IMR-90 (cell line): ENCODE results near the gene GON7. TPM values are rescaled to one million over a fixed set of nuclear protein-coding genes. Genes with fewer than 3 reads are reported as not detected.

Source experiments
- ATAC-seq: fragments of 200-7000 bp; cut with Tn5 transposase; 2 replicates; pipeline ENCODE4 v1.9.1; 2020; ENCODE audit warnings: low read depth, mild to moderate bottlenecking, moderate library complexity
- BruUV-seq: library from RNA; stranded (reverse); fragments of 400-500 nt; replicated peaks from 2 replicates; lab custom pipeline; 2021; lab: Mats Ljungman, UMichigan
- CTCF ChIA-PET: fragments of 300-600 bp; formaldehyde crosslinking; extraction: SDS; loops from one replicate; lab custom pipeline; 2021; ENCODE audit warnings: antibody characterized with exemption; lab: Yijun Ruan, JAX
- POLR2A ChIA-PET: fragments of 300-600 bp; sonication (Branson Sonifier 250); formaldehyde crosslinking; loops from one replicate; lab custom pipeline; 2022; ENCODE audit warnings: antibody characterized with exemption; ENCODE audit not compliant: unreplicated experiment; lab: Charles Lee
- DNase-seq: peaks from one replicate; pipeline ENCODE4 v3.0.0; 2013
- H2AFZ ChIP-seq: replicated peaks from 2 replicates; pipeline ENCODE3; 2013; ENCODE audit warnings: low read length, mild to moderate bottlenecking; ENCODE audit not compliant: poor library complexity
- H2AK5ac ChIP-seq: 2 replicates; pipeline ENCODE4 v1.6.1; 2013; ENCODE audit warnings: low read depth, low read length, inconsistent platforms
- H2AK9ac ChIP-seq: replicated peaks from 2 replicates; pipeline ENCODE3; 2013; ENCODE audit warnings: mild to moderate bottlenecking, low read depth, low read length, moderate library complexity; ENCODE audit not compliant: poor library complexity
- H2BK120ac ChIP-seq: 2 replicates; pipeline ENCODE4 v1.6.1; 2013; ENCODE audit warnings: low read depth, low read length, inconsistent platforms
- H2BK15ac ChIP-seq: 3 replicates; pipeline ENCODE4 v1.6.1; 2013; ENCODE audit warnings: low read depth, low read length, inconsistent platforms
- H2BK20ac ChIP-seq: 2 replicates; pipeline ENCODE4 v1.6.1; 2013; ENCODE audit warnings: low read depth, mild to moderate bottlenecking, inconsistent platforms, low read length, moderate library complexity
- H2BK5ac ChIP-seq: 2 replicates; pipeline ENCODE4 v1.6.1; 2013; ENCODE audit warnings: mild to moderate bottlenecking, low read depth, low read length, inconsistent platforms; ENCODE audit not compliant: poor library complexity, severe bottlenecking
- H3K14ac ChIP-seq: replicated peaks from 2 replicates; pipeline ENCODE4 v1.6.1; 2013; ENCODE audit warnings: low read depth, low read length, inconsistent platforms
- H3K18ac ChIP-seq: 2 replicates; pipeline ENCODE4 v1.6.1; 2013; ENCODE audit warnings: low read depth, low read length, control low read depth
- H3K23ac ChIP-seq: 2 replicates; pipeline ENCODE4 v1.6.1; 2013; ENCODE audit warnings: low read depth, low read length, inconsistent platforms
- H3K27ac ChIP-seq: 2 replicates; pipeline ENCODE4 v1.5.1; 2013; ENCODE audit warnings: mild to moderate bottlenecking, control low read depth, low read length; ENCODE audit not compliant: insufficient read depth
- H3K27me3 ChIP-seq: 2 replicates; pipeline ENCODE4 v1.6.1; 2013; ENCODE audit warnings: low read length; ENCODE audit not compliant: control insufficient read depth, insufficient read depth
- H3K36me3 ChIP-seq: 2 replicates; pipeline ENCODE4 v1.6.1; 2013; ENCODE audit warnings: low read length, mixed read lengths; ENCODE audit not compliant: control insufficient read depth, insufficient read depth
- H3K4ac ChIP-seq: 2 replicates; pipeline ENCODE4 v1.6.1; 2013; ENCODE audit warnings: low read depth, low read length, inconsistent platforms
- H3K4me1 ChIP-seq: 2 replicates; pipeline ENCODE4 v1.6.1; 2013; ENCODE audit warnings: low read length, mixed read lengths; ENCODE audit not compliant: control insufficient read depth, insufficient read depth
- H3K4me2 ChIP-seq: 2 replicates; pipeline ENCODE4 v1.6.1; 2013; ENCODE audit warnings: low read depth, mild to moderate bottlenecking, control low read depth, low read length, moderate library complexity
- H3K4me3 ChIP-seq: 2 replicates; pipeline ENCODE4 v1.5.1; 2013; ENCODE audit warnings: low read depth, mild to moderate bottlenecking, control low read depth, low read length, moderate library complexity; ENCODE audit not compliant: insufficient read depth
- H3K56ac ChIP-seq: 2 replicates; pipeline ENCODE4 v1.6.1; 2013; ENCODE audit warnings: low read length, inconsistent platforms; ENCODE audit not compliant: insufficient read depth; ENCODE audit errors: extremely low read depth
- H3K79me1 ChIP-seq, 2 experiments: 2 replicates each; pipeline ENCODE4 v1.6.1; 2013; ENCODE audit warnings: low read length in 2 of 2, inconsistent platforms in 1 of 2, low read depth in 1 of 2
- H3K9ac ChIP-seq: 2 replicates; pipeline ENCODE4 v1.6.1; 2013; ENCODE audit warnings: low read depth, low read length, control low read depth
- H3K9me1 ChIP-seq: 2 replicates; pipeline ENCODE4 v1.6.1; 2013; ENCODE audit warnings: low read length, inconsistent platforms; ENCODE audit not compliant: insufficient read depth
- H3K9me3 ChIP-seq: 2 replicates; pipeline ENCODE4 v1.6.1; 2013; ENCODE audit warnings: low read length; ENCODE audit not compliant: control insufficient read depth, insufficient read depth
- H4K20me1 ChIP-seq: 2 replicates; pipeline ENCODE4 v1.6.1; 2013; ENCODE audit warnings: low read length, inconsistent platforms; ENCODE audit not compliant: insufficient read depth
- H4K5ac ChIP-seq: 2 replicates; pipeline ENCODE4 v1.6.1; 2013; ENCODE audit warnings: mild to moderate bottlenecking, low read depth, low read length, control low read depth
- H4K8ac ChIP-seq, 2 experiments: 2 replicates each; pipeline ENCODE4 v1.6.1; 2013; ENCODE audit warnings: low read depth in 2 of 2, low read length in 2 of 2, control low read depth in 1 of 2, inconsistent platforms in 1 of 2
- H4K91ac ChIP-seq: 2 replicates; pipeline ENCODE4 v1.6.1; 2013; ENCODE audit warnings: low read depth, low read length, inconsistent platforms; ENCODE audit not compliant: insufficient read depth
- BHLHE40 ChIP-seq: fragments of 150-350 bp; IDR thresholded peaks from 2 replicates; pipeline ENCODE4 v1.6.1; 2016; ENCODE audit warnings: mild to moderate bottlenecking, low read depth, low read length
- CEBPB ChIP-seq: IDR thresholded peaks from 2 replicates; pipeline ENCODE4 v1.6.1; 2012; ENCODE audit warnings: low read depth, low read length, improper control_type of control experiment
- CHD1 ChIP-seq: IDR thresholded peaks from 2 replicates; pipeline ENCODE4 v1.6.1; 2012; ENCODE audit warnings: low read depth, low read length, improper control_type of control experiment
- FOS ChIP-seq: fragments of 150-350 bp; IDR thresholded peaks from 2 replicates; pipeline ENCODE4 v1.6.1; 2016; ENCODE audit warnings: low read depth, low read length
- MAFK ChIP-seq: IDR thresholded peaks from 2 replicates; pipeline ENCODE4 v1.6.1; 2012; ENCODE audit warnings: low read depth, low read length, improper control_type of control experiment
- MAZ ChIP-seq: IDR thresholded peaks from 2 replicates; pipeline ENCODE4 v1.6.1; 2012; ENCODE audit warnings: low read depth, mild to moderate bottlenecking, low read length, improper control_type of control experiment, moderate library complexity, borderline replicate concordance
- MXI1 ChIP-seq: IDR thresholded peaks from 2 replicates; pipeline ENCODE4 v1.6.1; 2012; ENCODE audit warnings: low read depth, mild to moderate bottlenecking, low read length, moderate library complexity, borderline replicate concordance
- NFE2L2 ChIP-seq: fragments of 150-350 bp; IDR thresholded peaks from 2 replicates; pipeline ENCODE4 v1.6.1; 2016; ENCODE audit warnings: low read depth, mild to moderate bottlenecking, low read length
- POLR2A ChIP-seq: IDR thresholded peaks from 2 replicates; pipeline ENCODE4 v1.6.1; 2012; ENCODE audit warnings: mild to moderate bottlenecking, low read depth, low read length
- RAD21 ChIP-seq: IDR thresholded peaks from 2 replicates; pipeline ENCODE4 v1.6.1; 2012; ENCODE audit warnings: low read length, improper control_type of control experiment
- RCOR1 ChIP-seq: IDR thresholded peaks from 2 replicates; pipeline ENCODE4 v1.6.1; 2012; ENCODE audit warnings: mild to moderate bottlenecking, low read length, improper control_type of control experiment; ENCODE audit not compliant: insufficient replicate concordance
- RFX5 ChIP-seq: IDR thresholded peaks from 2 replicates; pipeline ENCODE4 v1.8.0; 2012; ENCODE audit warnings: low read depth, mild to moderate bottlenecking, low read length, moderate library complexity
- SMC3 ChIP-seq: fragments of 150-350 bp; IDR thresholded peaks from 2 replicates; pipeline ENCODE4 v1.6.1; 2016; ENCODE audit warnings: low read depth, mild to moderate bottlenecking, antibody characterized with exemption, low read length, moderate library complexity
- USF2 ChIP-seq: fragments of 150-350 bp; IDR thresholded peaks from 2 replicates; pipeline ENCODE4 v1.6.1; 2017; ENCODE audit warnings: mild to moderate bottlenecking, antibody characterized with exemption, low read length, low read depth
- WGBS, 2 experiments: methylation state at CpG; one replicate each; pipeline versions ENCODE4 v1.1.5 to v1.1.7; 2013; ENCODE audit warnings: missing lambda C conversion rate in 2 of 2; ENCODE audit not compliant: insufficient read length in 1 of 2; ENCODE audit errors: extremely low coverage in 2 of 2; 5-methylcytosine and 5-hydroxymethylcytosine counted together
- dilution Hi-C: fragments of 300-500 bp; cut with HindIII; formaldehyde crosslinking; loops from one replicate; pipeline ENCODE4 v1.14.3; 2018; ENCODE audit warnings: low sequenced_read_pairs; ENCODE audit not compliant: unreplicated experiment
- in situ Hi-C: fragments of 300-500 bp; cut with MboI; formaldehyde crosslinking; loops from 3 replicates; pipeline ENCODE4 v1.14.3; 2019; ENCODE audit warnings: low sequenced_read_pairs, inconsistent platforms, mixed read lengths
- intact Hi-C: fragments of 100-400 bp; cut with micrococcal nuclease; formaldehyde crosslinking; loops from 2 replicates; pipeline ENCODE4 v1.10.0; 2022
- polyA plus RNA-seq, 3 experiments: library from polyadenylated mRNA; depleted of rRNA; stranded (reverse); fragments of >200 nt; gene quantifications; 2 replicates each; pipeline ENCODE4 v1.2.3, GENCODE V29; 2012; ENCODE audit warnings: low replicate concordance in 1 of 3
- total RNA-seq: library from RNA; depleted of rRNA; stranded (reverse); fragments of >200 nt; gene quantifications from 2 replicates; pipeline ENCODE4 v1.2.3, GENCODE V29; 2012
- TF ChIP-seq, protein P1 (sequence below): conservative IDR thresholded peaks from 2 replicates; pipeline ENCODE4 v1.5.1; 2012; ENCODE audit warnings: mild to moderate bottlenecking, low read depth, low read length, improper control_type of control experiment
- TF ChIP-seq, protein P2 (sequence below): fragments of 150-350 bp; IDR thresholded peaks from 2 replicates; pipeline ENCODE4 v1.6.1; 2016; ENCODE audit warnings: low read depth, mild to moderate bottlenecking, low read length, moderate library complexity, borderline replicate concordance

The GON7 gene
- total and polyA plus RNA-seq, 2 of the 4 experiments (the other 2 are of a cell fraction) = 4.3 to 7.8 TPM

DNA sequence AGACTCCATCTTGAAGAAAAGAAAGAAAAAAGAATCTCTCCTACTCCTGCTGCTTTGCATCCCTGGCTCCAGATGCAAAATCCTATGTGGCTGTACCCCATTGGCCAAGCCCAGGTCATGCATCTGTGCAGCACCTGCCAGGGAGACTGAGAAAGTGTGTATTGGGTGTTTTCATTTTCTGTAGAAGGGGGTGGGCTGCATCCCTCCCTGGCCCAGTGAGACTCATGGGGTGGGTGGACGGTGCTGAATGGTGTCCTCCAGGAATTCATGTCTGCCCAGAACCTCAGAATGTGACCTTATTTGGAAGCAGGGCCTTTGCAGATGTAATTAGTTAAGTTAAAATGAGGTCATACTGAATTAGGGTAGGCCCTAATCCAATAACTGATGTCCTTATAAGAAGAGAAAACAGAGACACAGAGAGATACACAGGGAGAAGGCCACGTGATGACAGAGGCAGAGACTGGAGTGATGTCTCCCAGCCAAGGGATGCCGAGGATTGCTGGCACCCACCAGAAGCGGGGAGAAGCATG, 45.4 kb downstream of the GON7 start:
- H3K79me1 ChIP-seq = no peaks in the 10 kb centered on the region
- WGBS, 2 experiments = no CpG with 5 or more reads among the region's 4 CpGs
- ATAC-seq (no peak), DNase-seq (no peak)
- H2BK120ac ChIP-seq = no peak overlapping the region
- H2BK20ac ChIP-seq = no peak overlapping the region
- H3K23ac ChIP-seq = no peak overlapping the region
- no peak overlapping the region for H2BK15ac ChIP-seq
- ChIA-PET POLR2A (no interaction called here), CTCF (no interaction called here)
- no peak overlapping the region for H3K27ac ChIP-seq
- no peaks in the 10 kb centered on the region for H4K20me1 ChIP-seq
- H4K8ac ChIP-seq = no peak overlapping the region
- no peak overlapping the region for H3K4me3 ChIP-seq
- TF ChIP-seq SMC3 (no peak), CHD1 (no peak), RFX5 (no peak), USF2 (no peak), BHLHE40 (no peak), NFE2L2 (no peak), MAZ (no peak), RAD21 (no peak), MAFK (no peak), RCOR1 (no peak), CEBPB (no peak), POLR2A (no peak), MXI1 (no peak), FOS (no peak)
- TF ChIP-seq, protein P1, sequence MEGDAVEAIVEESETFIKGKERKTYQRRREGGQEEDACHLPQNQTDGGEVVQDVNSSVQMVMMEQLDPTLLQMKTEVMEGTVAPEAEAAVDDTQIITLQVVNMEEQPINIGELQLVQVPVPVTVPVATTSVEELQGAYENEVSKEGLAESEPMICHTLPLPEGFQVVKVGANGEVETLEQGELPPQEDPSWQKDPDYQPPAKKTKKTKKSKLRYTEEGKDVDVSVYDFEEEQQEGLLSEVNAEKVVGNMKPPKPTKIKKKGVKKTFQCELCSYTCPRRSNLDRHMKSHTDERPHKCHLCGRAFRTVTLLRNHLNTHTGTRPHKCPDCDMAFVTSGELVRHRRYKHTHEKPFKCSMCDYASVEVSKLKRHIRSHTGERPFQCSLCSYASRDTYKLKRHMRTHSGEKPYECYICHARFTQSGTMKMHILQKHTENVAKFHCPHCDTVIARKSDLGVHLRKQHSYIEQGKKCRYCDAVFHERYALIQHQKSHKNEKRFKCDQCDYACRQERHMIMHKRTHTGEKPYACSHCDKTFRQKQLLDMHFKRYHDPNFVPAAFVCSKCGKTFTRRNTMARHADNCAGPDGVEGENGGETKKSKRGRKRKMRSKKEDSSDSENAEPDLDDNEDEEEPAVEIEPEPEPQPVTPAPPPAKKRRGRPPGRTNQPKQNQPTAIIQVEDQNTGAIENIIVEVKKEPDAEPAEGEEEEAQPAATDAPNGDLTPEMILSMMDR = no peak
- TF ChIP-seq, protein P2, sequence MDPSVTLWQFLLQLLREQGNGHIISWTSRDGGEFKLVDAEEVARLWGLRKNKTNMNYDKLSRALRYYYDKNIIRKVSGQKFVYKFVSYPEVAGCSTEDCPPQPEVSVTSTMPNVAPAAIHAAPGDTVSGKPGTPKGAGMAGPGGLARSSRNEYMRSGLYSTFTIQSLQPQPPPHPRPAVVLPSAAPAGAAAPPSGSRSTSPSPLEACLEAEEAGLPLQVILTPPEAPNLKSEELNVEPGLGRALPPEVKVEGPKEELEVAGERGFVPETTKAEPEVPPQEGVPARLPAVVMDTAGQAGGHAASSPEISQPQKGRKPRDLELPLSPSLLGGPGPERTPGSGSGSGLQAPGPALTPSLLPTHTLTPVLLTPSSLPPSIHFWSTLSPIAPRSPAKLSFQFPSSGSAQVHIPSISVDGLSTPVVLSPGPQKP = no peak
- H3K4ac ChIP-seq = no peak overlapping the region
- H3K18ac ChIP-seq = no peak overlapping the region
- H2AK5ac ChIP-seq = no peak overlapping the region
- H3K36me3 ChIP-seq = no peaks in the 10 kb centered on the region
- BruUV-seq = no TSS peak
- H4K91ac ChIP-seq = no peak overlapping the region
- H2AFZ ChIP-seq = no peak overlapping the region
- intact Hi-C loops (no loop called here), in situ Hi-C loops (no loop called here), dilution Hi-C loops (no loop called here)
- no peaks in the 10 kb centered on the region for H3K9me1 ChIP-seq
- H3K4me1 ChIP-seq = no peaks in the 10 kb centered on the region
- no peak overlapping the region for H2AK9ac ChIP-seq
- H4K5ac ChIP-seq = no peak overlapping the region
- no peaks in the 10 kb centered on the region for H3K9me3 ChIP-seq
- H2BK5ac ChIP-seq = no peak overlapping the region
- no peak overlapping the region for H3K56ac ChIP-seq
- H3K14ac ChIP-seq = no peak overlapping the region
- H3K27me3 ChIP-seq = peaks cover 2% of the 10 kb centered on the region; the same call in 1 of the 2 replicates
- H3K4me2 ChIP-seq = no peak overlapping the region
- H3K9ac ChIP-seq = no peak overlapping the region
